Pancreas (tissue), 10 donors: ENCODE measurements around the gene TMEM167A. TPM values are rescaled to one million over a fixed set of nuclear protein-coding genes. Genes with fewer than 3 reads are reported as not detected.

ENCODE experiments used
- ATAC-seq, 4 donors: fragments of 200-7000 bp; cut with Tn5 transposase; one replicate each; pipeline versions ENCODE4 v1.8.0 to v1.9.1; 2020; ENCODE audit warnings: mild to moderate bottlenecking in 4 of 4, moderate library complexity in 4 of 4
- DNase-seq, 6 donors: peaks; one replicate each; pipeline ENCODE4 v3.0.0-alpha.2; 2020
- FAIRE-seq: peaks from 2 replicates; lab custom pipeline; 2012; peaks lifted over from hg19 to GRCh38; lab: Jason Lieb, UNC
- H3K27ac ChIP-seq, 4 donors: fragments of 200-600 bp; sonication (generic); 1 replicate in 3 of 4; 2 replicates in 1 of 4; pipeline versions ENCODE4 v1.5.0 to v1.8.0; 2020
- H3K27me3 ChIP-seq, 4 donors: fragments of 200-600 bp; one replicate each; pipeline ENCODE4 v1.8.0; 2021
- H3K36me3 ChIP-seq, 3 donors: fragments of 200-600 bp; sonication (generic) in 1 of 3; one replicate each; pipeline versions ENCODE4 v1.5.0 to v1.8.0; 2020 to 2021
- H3K4me1 ChIP-seq, 3 donors: fragments of 200-600 bp; one replicate each; pipeline ENCODE4 v1.8.0; 2021
- H3K4me3 ChIP-seq, 4 donors: fragments of 200-600 bp; sonication (generic) in 2 of 4; one replicate each; pipeline versions ENCODE4 v1.5.0 to v1.8.0; 2020 to 2021
- H3K9me3 ChIP-seq, 4 donors: fragments of 200-600 bp; one replicate each; pipeline ENCODE4 v1.8.0; 2021
- CTCF ChIP-seq, 4 donors: fragments of 200-600 bp; sonication (generic) in 3 of 4; IDR thresholded peaks; one replicate each; pipeline versions ENCODE4 v1.5.0 to v1.8.0; 2021; ENCODE audit warnings: antibody characterized with exemption in 4 of 4
- WGBS, 2 donors: extraction: QIAGEN DNeasy Blood & Tissue Kit; methylation state at CpG; one replicate each; pipeline ENCODE4 v1.1.7; 2013; 5-methylcytosine and 5-hydroxymethylcytosine counted together
- intact Hi-C, 3 donors: fragments of 100-400 bp; cut with DNase I; formaldehyde crosslinking; loops; one replicate each; pipeline versions ENCODE4 v1.11.1 to v1.14.2; 2022
- polyA plus RNA-seq, 2 donors: library from polyadenylated mRNA; stranded (reverse); fragments of 200-250 nt; gene quantifications; one replicate each; pipeline ENCODE4 v1.2.3, GENCODE V29; 2013
- total RNA-seq, 6 donors: library from RNA; stranded (reverse); fragmentation: NEBNext Ultra II Directional in 4 of 6; extraction: Animal tissue kit (Norgen Biotek cat#: 25700) in 4 of 6; gene quantifications; one replicate each; pipeline versions ENCODE4 v1.2.1 to v1.2.4, GENCODE V29; 2021 to 2023
- donor health status: healthy with polysubstance abuse.
- donor health status: DM: no; HTN: no; CAD: no; lungs with moderate emphysema.
- donor health status: DM: no; HTN: no; CAD: no.
- donor health status: control.
- donor health status: control.
- donor health status: Bipolar disorder and iron deficiency.
- donor health status: DM: yes; HTN: yes; CAD: no.
- donor health status: DM: no; HTN: no; CAD: no.
- donor health status: DM: no; HTN: no; CAD: no.
- donor health status: DM: yes; HTN: yes; CAD: no.

Gene TMEM167A
- total and polyA plus RNA-seq, 8 donors: 13.3 to 48.5 (median 33.4) TPM

GRCh38 chr5:83118976-83119375 lies 41.8 kb upstream of the TMEM167A start:
- no peaks in the 10 kb centered on the region for H3K4me1 ChIP-seq
- no peak for DNase-seq
- TF ChIP-seq CTCF (IDR thresholded peaks at IDR 0.05): no peak
- no peaks in the 10 kb centered on the region for H3K36me3 ChIP-seq
- no peak for ATAC-seq
- WGBS, 2 donors: 81 to 83% methylated on average over 1 of the region's 1 CpG
- no peak overlapping the region for H3K4me3 ChIP-seq
- H3K9me3 ChIP-seq: no peaks in the 10 kb centered on the region
- FAIRE-seq: no peak
- H3K27ac ChIP-seq: no peak overlapping the region
- intact Hi-C loops: no loop called here
- H3K27me3 ChIP-seq: no peaks in the 10 kb centered on the region

DNA sequence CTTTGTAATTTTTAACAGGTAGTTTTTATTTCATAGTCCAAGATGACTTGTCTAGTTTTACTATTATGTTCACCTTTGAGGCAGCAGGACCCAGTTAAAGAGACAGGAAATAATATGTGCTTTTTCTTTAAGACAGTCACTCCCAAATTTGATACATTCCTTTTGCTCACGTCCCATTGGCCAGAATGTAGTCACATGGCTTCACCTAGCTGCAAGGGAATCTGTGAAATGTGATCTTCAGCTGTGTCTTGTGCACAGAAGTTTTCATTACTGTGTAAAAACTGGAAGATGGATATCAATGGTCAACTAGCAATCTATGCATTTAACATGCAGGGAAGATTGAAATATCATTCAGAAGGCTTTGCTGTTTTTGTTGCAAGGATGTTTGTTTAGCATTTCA lies 41.3 kb upstream of the TMEM167A start:
- no peak for ATAC-seq
- 86 to 90% methylated on average over 1 of the region's 1 CpG for WGBS, 2 donors
- Histone ChIP-seq H3K27ac (no peak overlapping the region), H3K27me3 (no peaks in the 10 kb centered on the region), H3K4me3 (no peak overlapping the region), H3K4me1 (no peaks in the 10 kb centered on the region), H3K36me3 (no peaks in the 10 kb centered on the region), H3K9me3 (no peaks in the 10 kb centered on the region)
- FAIRE-seq: no peak
- DNase-seq: no peak
- intact Hi-C loops: no loop called here
- TF ChIP-seq CTCF (IDR thresholded peaks at IDR 0.05): no peak

- intact Hi-C loops: no loop called here
- Histone ChIP-seq H3K27ac (no peak overlapping the region), H3K4me3 (no peak overlapping the region), H3K27me3 (no peaks in the 10 kb centered on the region), H3K9me3 (no peaks in the 10 kb centered on the region), H3K4me1 (no peaks in the 10 kb centered on the region), H3K36me3 (no peaks in the 10 kb centered on the region)
- DNase-seq (no peak), FAIRE-seq (no peak), ATAC-seq (no peak)
- WGBS, 2 donors: 83 to 89% methylated on average over 1 of the region's 1 CpG
- no peak for TF ChIP-seq CTCF (IDR thresholded peaks at IDR 0.05)
Observed at GRCh38 chr5:83115816-83116215, 38.6 kb upstream of the TMEM167A start.

DNA sequence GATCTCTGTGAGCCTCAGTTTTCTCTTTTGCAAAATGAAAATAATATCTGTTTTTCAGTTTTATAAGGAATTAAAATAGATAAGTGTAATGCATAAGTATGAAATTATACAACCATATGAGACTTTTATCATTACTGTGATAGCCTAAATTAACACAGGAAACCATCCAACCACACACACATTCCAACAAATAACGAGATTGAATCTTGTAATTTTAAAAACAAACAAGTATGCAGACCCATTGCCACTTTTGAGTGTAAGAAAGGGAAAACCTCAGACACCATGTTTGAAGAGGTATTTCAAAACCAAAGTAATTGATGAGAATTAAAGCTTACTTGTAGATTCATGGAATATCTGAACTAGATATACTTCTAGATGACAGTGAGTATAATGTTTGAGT lies 32.2 kb upstream of the TMEM167A start:
- Histone ChIP-seq H3K27me3 (no peaks in the 10 kb centered on the region), H3K36me3 (no peaks in the 10 kb centered on the region), H3K4me3 (no peak overlapping the region), H3K9me3 (no peaks in the 10 kb centered on the region), H3K4me1 (no peaks in the 10 kb centered on the region), H3K27ac (no peak overlapping the region)
- ATAC-seq (no peak), FAIRE-seq (no peak), DNase-seq (no peak)
- WGBS, 2 donors: 74 to 81% methylated on average over 1 of the region's 1 CpG
- intact Hi-C loops: no loop called here
- no peak for TF ChIP-seq CTCF (IDR thresholded peaks at IDR 0.05)

- intact Hi-C loops: no loop called here
- FAIRE-seq: no peak
- Histone ChIP-seq H3K9me3 (no peaks in the 10 kb centered on the region), H3K4me3 (no peak overlapping the region), H3K4me1 (no peaks in the 10 kb centered on the region), H3K36me3 (no peaks in the 10 kb centered on the region), H3K27ac (no peak overlapping the region), H3K27me3 (no peaks in the 10 kb centered on the region)
- no peak for ATAC-seq
- no peak for DNase-seq
- TF ChIP-seq CTCF (IDR thresholded peaks at IDR 0.05): no peak
- WGBS, 2 donors: 92 to 93% methylated on average over 3 of the region's 3 CpGs
Observed at GRCh38 chr5:83107692-83108420, 30.7 kb upstream of the TMEM167A start.
